Stimulated activated CD4-positive, alpha-beta T cell treated with anti-CD3 and anti-CD28 coated beads, TNF-alpha, amount 100 ng/mL, for 24 hours (primary cell): ENCODE measurements around the gene JAZF1.
"Not testable (repeated sequence)": the region's sequence is repeated elsewhere in the genome, so short reads cannot be mapped to it uniquely, and the experiment has no call there.

Source experiments
- DNase-seq, 3 experiments: peaks; one replicate each; pipeline ENCODE4 v3.0.0-alpha.2; 2020; ENCODE audit warnings: low read depth in 3 of 3

Gene JAZF1

DNA sequence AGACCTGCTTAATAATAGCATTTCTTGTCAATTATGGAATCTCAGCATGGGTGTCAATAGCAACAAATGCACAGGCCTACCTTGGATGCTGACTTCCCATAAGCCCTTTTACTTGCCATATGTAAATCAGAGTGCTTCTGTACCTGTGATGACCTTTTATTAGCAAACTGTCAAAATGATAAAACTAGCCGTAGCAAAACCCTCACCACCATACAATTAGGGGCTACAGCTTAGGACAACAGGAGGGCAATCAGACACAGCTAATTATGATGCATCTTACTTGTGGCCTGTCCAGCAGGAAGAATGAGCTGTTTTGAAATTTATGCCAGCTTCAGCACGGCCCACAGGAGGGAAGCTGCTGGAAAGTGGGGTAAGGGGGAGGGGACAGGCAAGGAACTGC lies 239.1 kb downstream of the JAZF1 start:
- DNase-seq, result no peak

DNA sequence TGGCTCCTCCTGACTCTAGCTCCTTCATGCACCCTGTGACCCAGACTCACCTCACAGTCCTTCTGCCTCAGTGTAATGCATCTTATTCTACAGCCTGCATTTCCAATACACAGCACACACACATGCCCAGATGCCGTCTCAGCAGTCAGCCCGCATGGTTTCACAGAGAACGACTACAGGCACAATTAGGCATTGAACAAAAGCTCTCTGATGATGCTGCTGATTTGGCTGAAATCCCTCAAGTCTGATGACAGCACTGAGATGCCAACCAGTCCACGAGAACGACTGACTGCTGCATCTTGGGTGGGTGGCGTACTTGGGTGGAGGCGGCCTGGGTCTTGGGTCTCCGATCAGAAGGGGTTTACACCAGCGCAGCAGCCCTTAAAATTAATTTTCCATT lies 240.3 kb downstream of the JAZF1 start:
- no peak for DNase-seq

GRCh38 chr7:27939893-27940292 lies 240.7 kb downstream of the JAZF1 start:
- no peak for DNase-seq

GRCh38 chr7:27936768-27937102 lies 243.9 kb downstream of the JAZF1 start:
- DNase-seq, result no peak

GRCh38 chr7:27936047-27936767 lies 244.4 kb downstream of the JAZF1 start:
- no peak for DNase-seq

GRCh38 chr7:27933671-27934565 lies 246.7 kb downstream of the JAZF1 start:
- DNase-seq, result no peak

GRCh38 chr7:27930910-27931476 lies 249.6 kb downstream of the JAZF1 start:
- no peak for DNase-seq

DNA sequence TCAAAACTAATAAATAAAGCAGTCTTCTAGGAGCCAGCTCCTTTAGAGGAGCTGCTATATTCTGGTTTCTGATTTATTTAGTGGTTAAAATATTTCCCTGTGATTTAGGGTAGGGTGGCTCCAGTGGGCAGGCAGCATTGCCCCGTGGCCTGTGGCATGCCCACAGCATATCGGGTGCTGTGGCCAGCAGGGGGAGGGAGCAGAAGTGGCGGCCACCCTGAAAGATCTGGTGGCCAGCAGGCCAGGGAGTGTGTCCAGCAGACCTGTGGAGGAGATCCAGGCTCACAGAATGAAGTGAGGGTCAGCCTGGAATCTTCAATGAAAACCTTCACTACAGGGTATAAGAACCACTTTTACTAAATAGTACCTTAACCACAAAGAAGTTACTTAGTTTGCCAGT lies 251.5 kb downstream of the JAZF1 start:
- DNase-seq, result no peak

DNA sequence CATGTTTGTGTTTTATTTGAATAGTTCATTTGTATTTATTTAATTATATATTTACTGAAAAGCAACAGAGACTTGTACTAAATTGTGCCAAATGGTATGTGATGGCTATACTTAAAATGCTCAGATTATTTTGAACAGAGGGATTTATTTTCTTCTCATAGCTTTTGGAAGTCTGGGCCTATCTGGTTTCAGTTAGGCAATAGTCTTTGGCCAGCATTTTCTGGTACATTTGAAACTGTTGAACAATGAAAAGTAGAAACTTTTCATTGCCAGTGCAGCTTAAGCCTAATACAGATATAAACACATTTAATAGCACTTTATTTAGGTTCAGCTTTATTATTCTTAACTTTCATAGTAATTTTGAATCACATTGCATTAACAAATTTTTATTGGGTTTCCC lies 252.6 kb downstream of the JAZF1 start:
- no peak for DNase-seq

- DNase-seq, result no peak
These were observed 254.9 kb downstream of the JAZF1 start for GRCh38 chr7:27925573-27926201.

- DNase-seq, result no peak
These were observed 257.0 kb downstream of the JAZF1 start for GRCh38 chr7:27923642-27923980.

- DNase-seq, result no peak
These were observed 257.5 kb downstream of the JAZF1 start for GRCh38 chr7:27922907-27923641.

DNA sequence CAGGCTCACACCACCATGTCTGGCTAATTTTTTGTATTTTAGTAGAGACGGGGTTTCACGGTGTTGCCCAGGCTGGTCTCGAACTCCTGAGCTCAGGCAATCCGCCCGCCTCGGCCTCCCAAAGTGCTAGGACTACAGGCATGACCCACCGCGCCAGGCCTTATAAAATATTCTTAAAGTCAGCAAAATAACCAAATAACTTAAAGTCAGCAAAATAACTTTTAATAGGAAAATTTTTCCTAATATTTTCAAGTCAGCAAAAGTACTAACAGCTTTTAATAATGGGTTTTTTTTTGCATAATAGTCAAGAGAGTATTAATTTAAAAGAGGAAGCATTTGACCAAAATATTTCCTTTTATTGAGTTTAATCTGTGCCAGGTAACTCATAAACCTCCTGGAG lies 258.2 kb downstream of the JAZF1 start:
- not testable (repeated sequence) for DNase-seq

- no peak for DNase-seq
These were observed 259.3 kb downstream of the JAZF1 start for GRCh38 chr7:27921081-27921836.

DNA sequence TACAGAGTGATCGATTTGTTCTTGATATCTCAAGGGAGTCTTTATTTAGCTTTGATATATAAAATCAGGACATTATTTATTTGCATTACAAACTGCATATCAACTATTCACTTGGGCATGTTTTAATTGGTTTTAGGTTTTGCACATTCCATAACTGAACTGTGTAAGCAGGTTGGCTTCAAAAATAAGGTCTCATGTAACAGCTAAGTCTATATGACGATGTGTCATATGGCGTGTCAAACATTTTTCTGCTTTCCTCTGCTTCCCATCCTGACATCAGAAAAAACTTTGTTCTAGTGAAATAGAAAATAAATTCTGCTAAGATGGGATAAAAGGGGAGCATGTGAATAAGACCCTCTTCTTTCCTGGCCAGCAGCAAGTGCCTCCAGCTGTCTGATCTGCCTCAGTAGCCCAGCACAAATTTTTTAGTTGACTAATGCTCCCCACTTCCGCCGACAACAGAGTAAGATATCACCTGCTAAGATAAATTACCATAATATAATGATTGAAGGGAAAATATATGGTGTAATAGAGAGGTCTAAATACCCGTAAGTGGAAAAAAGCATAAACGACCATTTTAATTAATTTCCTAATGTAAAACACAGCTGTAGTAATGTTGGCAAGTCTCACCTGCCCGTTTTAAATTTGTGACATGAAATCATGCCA lies 260.2 kb downstream of the JAZF1 start:
- no peak for DNase-seq

- no peak for DNase-seq
These were observed 262.1 kb downstream of the JAZF1 start for GRCh38 chr7:27918503-27918902.

- DNase-seq, result no peak
These were observed 262.8 kb downstream of the JAZF1 start for GRCh38 chr7:27917774-27918314.

DNA sequence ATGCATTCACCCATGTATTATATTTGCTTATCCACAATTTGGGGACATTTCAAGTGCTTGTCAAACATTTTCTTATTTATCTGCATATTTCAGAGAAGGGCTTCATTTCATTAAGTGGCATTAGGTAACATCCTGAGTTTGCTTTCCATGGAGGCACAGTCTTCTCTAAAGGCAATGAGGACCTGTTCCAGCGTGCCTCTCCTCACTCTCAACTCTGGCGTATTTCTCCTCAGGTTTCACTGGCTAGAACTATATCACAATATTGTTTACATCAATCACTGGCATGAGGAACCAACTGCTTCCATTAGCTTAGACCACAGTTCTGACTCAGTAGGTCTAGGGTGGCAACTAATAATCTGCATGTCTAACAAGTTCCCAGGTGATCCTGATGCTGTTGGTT lies 263.5 kb downstream of the JAZF1 start:
- no peak for DNase-seq

DNA sequence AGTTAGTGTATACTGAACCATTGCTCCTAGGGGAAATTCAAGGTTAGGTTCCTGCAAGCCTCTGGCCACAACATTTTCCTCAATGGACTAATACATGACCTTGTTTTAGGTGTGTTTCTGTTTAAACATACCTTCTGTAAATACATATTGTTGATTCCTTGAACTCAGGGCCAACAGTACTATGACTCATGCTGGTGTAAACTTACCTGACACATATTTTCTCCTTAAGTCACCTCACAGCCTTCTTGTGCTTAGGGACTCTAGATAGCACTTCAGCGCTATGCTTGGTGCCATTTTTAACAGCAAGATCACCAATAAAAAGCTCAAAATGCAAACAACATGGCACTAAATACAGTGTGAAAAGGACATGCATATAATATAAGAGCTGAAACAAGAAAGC lies 264.2 kb downstream of the JAZF1 start:
- DNase-seq, result no peak

GRCh38 chr7:27914409-27914808 lies 266.2 kb downstream of the JAZF1 start:
- DNase-seq, result no peak
